Measurements from ENCODE around the gene SCGB1C1. TPM values are rescaled to one million over a fixed set of nuclear protein-coding genes. Genes with fewer than 3 reads are reported as not detected.

The SCGB1C1 gene
- total and polyA plus RNA-seq, 10 of the 15 experiments (the other 5 are each of a cell fraction or from before 2014, with no cell fraction given), result not detected

GRCh38 chr11:208181-208916 is 15.5 kb downstream of the SCGB1C1 start (continued):
- TF ChIP-seq, protein P1, sequence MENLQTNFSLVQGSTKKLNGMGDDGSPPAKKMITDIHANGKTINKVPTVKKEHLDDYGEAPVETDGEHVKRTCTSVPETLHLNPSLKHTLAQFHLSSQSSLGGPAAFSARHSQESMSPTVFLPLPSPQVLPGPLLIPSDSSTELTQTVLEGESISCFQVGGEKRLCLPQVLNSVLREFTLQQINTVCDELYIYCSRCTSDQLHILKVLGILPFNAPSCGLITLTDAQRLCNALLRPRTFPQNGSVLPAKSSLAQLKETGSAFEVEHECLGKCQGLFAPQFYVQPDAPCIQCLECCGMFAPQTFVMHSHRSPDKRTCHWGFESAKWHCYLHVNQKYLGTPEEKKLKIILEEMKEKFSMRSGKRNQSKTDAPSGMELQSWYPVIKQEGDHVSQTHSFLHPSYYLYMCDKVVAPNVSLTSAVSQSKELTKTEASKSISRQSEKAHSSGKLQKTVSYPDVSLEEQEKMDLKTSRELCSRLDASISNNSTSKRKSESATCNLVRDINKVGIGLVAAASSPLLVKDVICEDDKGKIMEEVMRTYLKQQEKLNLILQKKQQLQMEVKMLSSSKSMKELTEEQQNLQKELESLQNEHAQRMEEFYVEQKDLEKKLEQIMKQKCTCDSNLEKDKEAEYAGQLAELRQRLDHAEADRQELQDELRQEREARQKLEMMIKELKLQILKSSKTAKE (IDR thresholded peaks at IDR 0.05; ENCODE audit: low read depth, poor library complexity, severe bottlenecking), result no peak
- TF ChIP-seq PKNOX1 (IDR thresholded peaks at IDR 0.05), result 0 out of 2 replicates have a peak, but pooled peaks have one; percentile 4
- no peak for TF ChIP-seq NFXL1 (IDR thresholded peaks at IDR 0.05; ENCODE audit: borderline replicate concordance)
- TF ChIP-seq POU2F2 (IDR thresholded peaks at IDR 0.05; ENCODE audit: borderline replicate concordance, low read depth, low read length), result 0 out of 3 replicates have a peak, but pooled peaks have one; percentile 16
- TF ChIP-seq STAT3 (IDR thresholded peaks at IDR 0.05; ENCODE audit: low read depth, low read length), result no peak
- TF ChIP-seq, protein P2, sequence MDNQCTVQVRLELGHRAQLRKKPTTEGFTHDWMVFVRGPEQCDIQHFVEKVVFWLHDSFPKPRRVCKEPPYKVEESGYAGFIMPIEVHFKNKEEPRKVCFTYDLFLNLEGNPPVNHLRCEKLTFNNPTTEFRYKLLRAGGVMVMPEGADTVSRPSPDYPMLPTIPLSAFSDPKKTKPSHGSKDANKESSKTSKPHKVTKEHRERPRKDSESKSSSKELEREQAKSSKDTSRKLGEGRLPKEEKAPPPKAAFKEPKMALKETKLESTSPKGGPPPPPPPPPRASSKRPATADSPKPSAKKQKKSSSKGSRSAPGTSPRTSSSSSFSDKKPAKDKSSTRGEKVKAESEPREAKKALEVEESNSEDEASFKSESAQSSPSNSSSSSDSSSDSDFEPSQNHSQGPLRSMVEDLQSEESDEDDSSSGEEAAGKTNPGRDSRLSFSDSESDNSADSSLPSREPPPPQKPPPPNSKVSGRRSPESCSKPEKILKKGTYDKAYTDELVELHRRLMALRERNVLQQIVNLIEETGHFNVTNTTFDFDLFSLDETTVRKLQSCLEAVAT (IDR thresholded peaks at IDR 0.05), result peak; percentile 9; the same call in 1 of the 2 replicates
- TF ChIP-seq NR2F1 (conservative IDR thresholded peaks at IDR 0.05), result peak; percentile 49
- no peak for TF ChIP-seq RAD21 (IDR thresholded peaks at IDR 0.05; ENCODE audit: insufficient read depth, low read depth, low read length)
- 0 out of 2 replicates have a peak, but pooled peaks have one; percentile 6 for TF ChIP-seq RUNX3 (IDR thresholded peaks at IDR 0.05; ENCODE audit: low read length)
- peak; percentile 63 for TF ChIP-seq LARP7 (IDR thresholded peaks at IDR 0.05)
- TF ChIP-seq CBFB (IDR thresholded peaks at IDR 0.05; ENCODE audit: low read depth), result no peak; the same call in 1 of the 2 replicates
- TF ChIP-seq STAT1 (conservative IDR thresholded peaks at IDR 0.05), result no peak
- TF ChIP-seq EP300 (IDR thresholded peaks at IDR 0.05; ENCODE audit: borderline replicate concordance in 1 of 2, control insufficient read depth in 1 of 2, low read depth in 2 of 2, low read length in 2 of 2), result no peak
- TF ChIP-seq, protein P3, sequence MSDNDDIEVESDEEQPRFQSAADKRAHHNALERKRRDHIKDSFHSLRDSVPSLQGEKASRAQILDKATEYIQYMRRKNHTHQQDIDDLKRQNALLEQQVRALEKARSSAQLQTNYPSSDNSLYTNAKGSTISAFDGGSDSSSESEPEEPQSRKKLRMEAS (IDR thresholded peaks at IDR 0.05; ENCODE audit: low read depth, low read length), result 0 out of 2 replicates have a peak, but pooled peaks have one; percentile 21
- TF ChIP-seq SMARCA5 (IDR thresholded peaks at IDR 0.05), result 0 out of 2 replicates have a peak, but pooled peaks have one; percentile 72
- no peak for TF ChIP-seq JUNB (IDR thresholded peaks at IDR 0.05)
- TF ChIP-seq, protein P4, sequence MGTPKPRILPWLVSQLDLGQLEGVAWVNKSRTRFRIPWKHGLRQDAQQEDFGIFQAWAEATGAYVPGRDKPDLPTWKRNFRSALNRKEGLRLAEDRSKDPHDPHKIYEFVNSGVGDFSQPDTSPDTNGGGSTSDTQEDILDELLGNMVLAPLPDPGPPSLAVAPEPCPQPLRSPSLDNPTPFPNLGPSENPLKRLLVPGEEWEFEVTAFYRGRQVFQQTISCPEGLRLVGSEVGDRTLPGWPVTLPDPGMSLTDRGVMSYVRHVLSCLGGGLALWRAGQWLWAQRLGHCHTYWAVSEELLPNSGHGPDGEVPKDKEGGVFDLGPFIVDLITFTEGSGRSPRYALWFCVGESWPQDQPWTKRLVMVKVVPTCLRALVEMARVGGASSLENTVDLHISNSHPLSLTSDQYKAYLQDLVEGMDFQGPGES (IDR thresholded peaks at IDR 0.05), result no peak
- no peak for TF ChIP-seq ATF7 (IDR thresholded peaks at IDR 0.05; ENCODE audit: low read depth)
- TF ChIP-seq ZBTB33 (IDR thresholded peaks at IDR 0.05), result no peak
- TF ChIP-seq NR2C2 (IDR thresholded peaks at IDR 0.05; ENCODE audit: borderline replicate concordance, control insufficient read depth, insufficient read length, low read depth), result no peak
